ENCODE measurements around the gene NRG3. TPM values are rescaled to one million over a fixed set of nuclear protein-coding genes. Genes with fewer than 3 reads are reported as not detected.

The NRG3 gene
- total and polyA plus RNA-seq, 8 donors: 0.14 to 0.59 (median 0.25) TPM; not detected in 2

- FAIRE-seq: no peak
- TF ChIP-seq CTCF (IDR thresholded peaks at IDR 0.05): no peak
- Histone ChIP-seq H3K4me3 (no peak overlapping the region), H3K36me3 (no peaks in the 10 kb centered on the region), H3K9me3 (no peaks in the 10 kb centered on the region), H3K27me3 (no peaks in the 10 kb centered on the region), H3K4me1 (no peaks in the 10 kb centered on the region), H3K27ac (no peak overlapping the region)
- intact Hi-C loops (cut with DNase I): no loop called here
- no peak for ATAC-seq
- WGBS, 2 donors: 67 to 80% methylated on average over 2 of the region's 2 CpGs
- no peak for DNase-seq
Measured at GRCh38 chr10:82966130-82966529, 1091.1 kb downstream of the NRG3 start.

GRCh38 chr10:82968533-82968932 is 1093.5 kb downstream of the NRG3 start:
- intact Hi-C loops (cut with DNase I): no loop called here
- Histone ChIP-seq H3K9me3 (no peaks in the 10 kb centered on the region), H3K36me3 (no peaks in the 10 kb centered on the region), H3K4me1 (no peaks in the 10 kb centered on the region), H3K4me3 (no peak overlapping the region), H3K27me3 (no peaks in the 10 kb centered on the region), H3K27ac (no peak overlapping the region)
- TF ChIP-seq CTCF (IDR thresholded peaks at IDR 0.05): no peak
- DNase-seq: no peak
- FAIRE-seq: no peak
- WGBS, 2 donors: 54 to 68% methylated on average over 5 of the region's 5 CpGs
- ATAC-seq: no peak

GRCh38 chr10:82969405-82969804 is 1094.4 kb downstream of the NRG3 start:
- ATAC-seq: peak in 3 of 4 donors; percentile 37 to 64 (median 56)
- TF ChIP-seq CTCF (IDR thresholded peaks at IDR 0.05): peak in 3 of 4 donors; percentile 8 to 22 (median 11)
- no peak overlapping the region for H3K4me3 ChIP-seq
- DNase-seq: no peak
- intact Hi-C loops (cut with DNase I): no loop called here
- H3K4me1 ChIP-seq: no peaks in the 10 kb centered on the region
- no peak for FAIRE-seq
- no peaks in the 10 kb centered on the region for H3K36me3 ChIP-seq
- 15 to 23% methylated on average over 1 of the region's 1 CpG for WGBS, 2 donors
- no peak overlapping the region for H3K27ac ChIP-seq
- no peaks in the 10 kb centered on the region for H3K27me3 ChIP-seq
- H3K9me3 ChIP-seq: no peaks in the 10 kb centered on the region

- 59 to 70% methylated on average over 5 of the region's 5 CpGs for WGBS, 2 donors
Measured at GRCh38 chr10:82980321-82980720, 1105.3 kb downstream of the NRG3 start.

More at GRCh38 chr10:82980321-82980720, 1105.3 kb downstream of the NRG3 start:
- Histone ChIP-seq H3K27me3 (no peaks in the 10 kb centered on the region), H3K36me3 (no peaks in the 10 kb centered on the region), H3K4me3 (no peak overlapping the region), H3K27ac (no peak overlapping the region), H3K4me1 (no peaks in the 10 kb centered on the region), H3K9me3 (no peaks in the 10 kb centered on the region)
- intact Hi-C loops (cut with DNase I): no loop called here
- TF ChIP-seq CTCF (IDR thresholded peaks at IDR 0.05): no peak
- no peak for DNase-seq
- ATAC-seq: no peak
- FAIRE-seq: no peak
